BJ (cell line): ENCODE results near the gene IL17RA. TPM values are rescaled to one million over a fixed set of nuclear protein-coding genes. Genes with fewer than 3 reads are reported as not detected.

ENCODE experiments used
- CTCF ChIA-PET: fragments of 350-600 bp; formaldehyde crosslinking; extraction: SDS; loops from one replicate; lab custom pipeline; 2021; ENCODE audit warnings: antibody characterized with exemption, inconsistent platforms; lab: Yijun Ruan, JAX
- POLR2A ChIA-PET: fragments of 300-600 bp; sonication (Branson Sonifier 250); formaldehyde crosslinking; extraction: SDS; loops from one replicate; lab custom pipeline; 2021; ENCODE audit warnings: antibody characterized with exemption; lab: Charles Lee
- DNase-seq: peaks from one replicate; pipeline ENCODE4 v3.0.0-alpha.2; 2011; ENCODE audit warnings: low read depth
- H3K27me3 ChIP-seq: 2 replicates; pipeline ENCODE4 v1.6.0; 2011; ENCODE audit warnings: low read length; ENCODE audit not compliant: control insufficient read depth, insufficient read depth
- H3K36me3 ChIP-seq: 2 replicates; pipeline ENCODE4 v1.5.1; 2011; ENCODE audit warnings: low read length; ENCODE audit not compliant: control insufficient read depth, insufficient read depth
- H3K4me3 ChIP-seq: 2 replicates; pipeline ENCODE4 v1.5.1; 2011; ENCODE audit warnings: low read depth, mild to moderate bottlenecking, control low read depth, low read length
- CTCF ChIP-seq: IDR thresholded peaks from 2 replicates; pipeline ENCODE4 v1.5.1; 2011; ENCODE audit warnings: low read depth, mild to moderate bottlenecking, control low read depth, inconsistent platforms, low read length, moderate library complexity; ENCODE audit not compliant: insufficient read depth
- polyA plus RNA-seq: library from polyadenylated mRNA; depleted of rRNA; stranded (reverse); fragments of >200 nt; gene quantifications from 2 replicates; pipeline ENCODE4 v1.2.3, GENCODE V29; 2011

Gene IL17RA
- polyA plus RNA-seq, 1 experiment = 27.0 TPM

- TF ChIP-seq CTCF = no peak
- POLR2A ChIA-PET = no interaction called here
- peaks cover 55% of the 10 kb centered on the region for H3K36me3 ChIP-seq
- no peaks in the 10 kb centered on the region for H3K27me3 ChIP-seq
- no peak for DNase-seq
- CTCF ChIA-PET = no interaction called here
- H3K4me3 ChIP-seq = no peak overlapping the region
These were observed 15.8 kb downstream of the IL17RA start for GRCh38 chr22:17100621-17101020.

GRCh38 chr22:17101475-17102296 lies 16.9 kb downstream of the IL17RA start:
- POLR2A ChIA-PET = no interaction called here

GRCh38 chr22:17102297-17102667 lies 17.5 kb downstream of the IL17RA start:
- CTCF ChIA-PET = interaction anchor here (1.0 kb wide), 1 partner anchor 27 kb away, joined by 4 read pairs; no protein-coding TSS in a partner anchor
- TF ChIP-seq CTCF = no peak
- Histone ChIP-seq H3K4me3 (no peak overlapping the region), H3K27me3 (no peaks in the 10 kb centered on the region), H3K36me3 (peaks cover 57% of the 10 kb centered on the region)
- no peak for DNase-seq
- POLR2A ChIA-PET = no interaction called here

More at GRCh38 chr22:17101475-17102296, 16.9 kb downstream of the IL17RA start:
- Histone ChIP-seq H3K4me3 (no peak overlapping the region), H3K36me3 (peaks cover 57% of the 10 kb centered on the region), H3K27me3 (no peaks in the 10 kb centered on the region)
- CTCF ChIA-PET = interaction anchor here (1.0 kb wide), 1 partner anchor 27 kb away, joined by 4 read pairs; no protein-coding TSS in a partner anchor
- no peak for DNase-seq
- TF ChIP-seq CTCF = no peak

GRCh38 chr22:17103351-17103750 lies 18.6 kb downstream of the IL17RA start:
- H3K4me3 ChIP-seq = no peak overlapping the region
- ChIA-PET CTCF (no interaction called here), POLR2A (no interaction called here)
- no peaks in the 10 kb centered on the region for H3K27me3 ChIP-seq
- TF ChIP-seq CTCF = no peak
- H3K36me3 ChIP-seq = peaks cover 54% of the 10 kb centered on the region
- no peak for DNase-seq

GRCh38 chr22:17104336-17104935 lies 19.6 kb downstream of the IL17RA start:
- no peak overlapping the region for H3K4me3 ChIP-seq
- CTCF ChIA-PET = no interaction called here

More at GRCh38 chr22:17104336-17104935, 19.6 kb downstream of the IL17RA start:
- POLR2A ChIA-PET = no interaction called here
- no peak for TF ChIP-seq CTCF
- no peak for DNase-seq
- Histone ChIP-seq H3K36me3 (peaks cover 48% of the 10 kb centered on the region), H3K27me3 (no peaks in the 10 kb centered on the region)
